WTC11 (cell line): Measurements from ENCODE around the gene TAAR8. TPM values are rescaled to one million over a fixed set of nuclear protein-coding genes. Genes with fewer than 3 reads are reported as not detected.
"Not testable (repeated sequence)": the region's sequence is repeated elsewhere in the genome, so short reads cannot be mapped to it uniquely, and the experiment has no call there.

ENCODE experiments used
- ATAC-seq: fragments of 200-7000 bp; cut with Tn5 transposase; 2 replicates; pipeline ENCODE4 v1.10.0; 2021; ENCODE audit warnings: mild to moderate bottlenecking, moderate library complexity
- CTCF ChIA-PET: fragments of 300-600 bp; sonication (Branson Sonifier 250); formaldehyde crosslinking; loops from one replicate; lab custom pipeline; 2021; ENCODE audit warnings: antibody characterized with exemption; lab: Charles Lee
- POLR2A ChIA-PET: fragments of 350-600 bp; sonication (Branson Sonifier 250); formaldehyde crosslinking; loops from one replicate; lab custom pipeline; 2021; ENCODE audit warnings: antibody characterized with exemption; lab: Charles Lee
- DNase-seq: peaks from one replicate; pipeline ENCODE4 v3.0.0; 2021; ENCODE audit warnings: low spot score
- H3K27ac Mint-ChIP-seq: 2 replicates; pipeline ENCODE4 v1.8.0; 2021; ENCODE audit warnings: mixed read lengths
- H3K27me3 Mint-ChIP-seq: 2 replicates; pipeline ENCODE4 v1.8.0; 2021; ENCODE audit warnings: low read depth, mild to moderate bottlenecking, moderate library complexity, mixed read lengths
- H3K36me3 Mint-ChIP-seq: 2 replicates; pipeline ENCODE4 v1.8.0; 2021; ENCODE audit warnings: mixed read lengths
- H3K4me1 Mint-ChIP-seq: 2 replicates; pipeline ENCODE4 v1.8.0; 2022; ENCODE audit warnings: mixed read lengths
- H3K4me3 Mint-ChIP-seq: 2 replicates; pipeline ENCODE4 v1.8.0; 2021; ENCODE audit warnings: mild to moderate bottlenecking, moderate library complexity, mixed read lengths
- H3K9me3 Mint-ChIP-seq: 2 replicates; pipeline ENCODE4 v1.8.0; 2021; ENCODE audit warnings: mixed read lengths
- ARID4B ChIP-seq: sonication (generic); formaldehyde crosslinking; IDR thresholded peaks from 2 replicates; pipeline ENCODE4 v1.8.0; 2023; ENCODE audit warnings: missing genetic modification reagents, mild to moderate bottlenecking, borderline replicate concordance
- ATF3 ChIP-seq: sonication (generic); formaldehyde crosslinking; conservative IDR thresholded peaks from 2 replicates; pipeline ENCODE4 v1.8.1; 2022; ENCODE audit warnings: mild to moderate bottlenecking, missing genetic modification reagents
- CBFB ChIP-seq: sonication (generic); formaldehyde crosslinking; IDR thresholded peaks from 2 replicates; pipeline ENCODE4 v1.8.1; 2022; ENCODE audit warnings: mild to moderate bottlenecking, low read depth, missing genetic modification reagents
- CTCF ChIP-seq: fragments of 200-600 bp; IDR thresholded peaks from 2 replicates; pipeline ENCODE4 v1.8.0; 2022; ENCODE audit warnings: antibody characterized with exemption
- TEAD4 ChIP-seq: sonication (generic); formaldehyde crosslinking; IDR thresholded peaks from 2 replicates; pipeline ENCODE4 v1.8.0; 2022; ENCODE audit warnings: mild to moderate bottlenecking, missing genetic modification reagents
- ZNF425 ChIP-seq: fragments of 250-450 bp; sonication (Bioruptor Pico); conservative IDR thresholded peaks from 2 replicates; pipeline ENCODE4 v1.9.0; 2021; ENCODE audit warnings: mild to moderate bottlenecking
- total RNA-seq: library from RNA; stranded (reverse); gene quantifications from 3 replicates; pipeline ENCODE4 v1.2.3, GENCODE V29; 2021
- TF ChIP-seq, protein P1 (sequence below): sonication (generic); formaldehyde crosslinking; IDR thresholded peaks from 2 replicates; pipeline ENCODE4 v1.8.1; 2023; ENCODE audit warnings: mild to moderate bottlenecking, missing genetic modification reagents, moderate library complexity

Gene TAAR8
- total RNA-seq, 1 experiment from 2014 or later = not detected

DNA sequence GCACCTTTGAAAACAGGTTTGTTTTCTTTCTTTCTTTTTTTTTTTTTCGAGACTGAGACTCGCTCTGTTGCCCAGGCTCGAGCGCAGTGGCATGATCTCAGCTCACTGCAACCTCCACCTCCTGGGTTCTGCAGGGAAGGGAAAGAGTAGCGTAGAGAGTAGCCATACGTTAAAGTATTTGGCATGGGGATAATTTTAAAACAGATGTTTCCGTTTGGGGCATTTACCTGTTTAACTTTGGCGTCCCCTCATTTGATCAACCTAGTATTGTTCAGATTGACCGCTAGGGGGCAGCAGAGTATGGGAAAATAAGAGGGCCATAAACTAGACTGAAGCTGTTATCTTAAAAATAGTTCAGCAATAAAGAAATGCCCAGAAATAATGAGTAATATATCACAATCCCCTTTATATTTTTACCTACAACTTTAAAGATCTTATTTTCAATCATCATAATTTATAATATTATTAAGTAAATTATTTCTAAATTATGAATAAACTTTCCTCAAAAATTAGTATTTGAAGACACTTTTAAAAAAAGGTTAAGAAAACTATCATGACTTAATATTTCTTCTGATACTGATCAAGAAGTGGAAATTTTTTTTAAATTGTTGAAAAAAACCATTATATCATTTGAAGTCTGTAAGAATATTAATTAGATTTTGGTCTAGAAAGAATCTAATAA, 22.0 kb upstream of the TAAR8 start:
- ChIA-PET POLR2A (no interaction called here), CTCF (interaction anchor here (0.5 to 1.7 kb wide), 10 partner anchors 13 to 399 kb away, joined by 3 to 14 read pairs (median 4); partner anchors contain the start of genes SLC18B1 and STX7)
- H3K27me3 Mint-ChIP-seq = no peaks in the 10 kb centered on the region
- DNase-seq (peak; percentile 58), ATAC-seq (peak; percentile 85)
- H3K9me3 Mint-ChIP-seq = peaks cover 30% of the 10 kb centered on the region
- TF ChIP-seq CTCF (peak; percentile 82), ATF3 (CRISPR knock-in tag) (no peak)
- TF ChIP-seq, protein P1, sequence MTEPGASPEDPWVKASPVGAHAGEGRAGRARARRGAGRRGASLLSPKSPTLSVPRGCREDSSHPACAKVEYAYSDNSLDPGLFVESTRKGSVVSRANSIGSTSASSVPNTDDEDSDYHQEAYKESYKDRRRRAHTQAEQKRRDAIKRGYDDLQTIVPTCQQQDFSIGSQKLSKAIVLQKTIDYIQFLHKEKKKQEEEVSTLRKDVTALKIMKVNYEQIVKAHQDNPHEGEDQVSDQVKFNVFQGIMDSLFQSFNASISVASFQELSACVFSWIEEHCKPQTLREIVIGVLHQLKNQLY (CRISPR knock-in tag) = no peak
- H3K4me1 Mint-ChIP-seq = peaks cover 11% of the 10 kb centered on the region
- H3K4me3 Mint-ChIP-seq = peak overlapping the region; percentile 62
- peak overlapping the region; percentile 92; the same call in 1 of the 2 replicates for H3K27ac Mint-ChIP-seq
- H3K36me3 Mint-ChIP-seq = peaks cover 13% of the 10 kb centered on the region

GRCh38 chr6:132534546-132534945, 17.9 kb upstream of the TAAR8 start:
- H3K27me3 Mint-ChIP-seq, ATAC-seq, DNase-seq, H3K27ac Mint-ChIP-seq, H3K4me3 Mint-ChIP-seq, H3K4me1 Mint-ChIP-seq, POLR2A ChIA-PET, CTCF ChIA-PET: not testable (repeated sequence)
- H3K9me3 Mint-ChIP-seq = peaks cover 34% of the 10 kb centered on the region
- H3K36me3 Mint-ChIP-seq = peaks cover 14% of the 10 kb centered on the region

GRCh38 chr6:132537145-132537544, 15.3 kb upstream of the TAAR8 start:
- no peak for DNase-seq
- ATAC-seq = no peak
- peaks cover 14% of the 10 kb centered on the region for H3K36me3 Mint-ChIP-seq

More at GRCh38 chr6:132537145-132537544, 15.3 kb upstream of the TAAR8 start:
- TF ChIP-seq ARID4B (CRISPR knock-in tag) (no peak), CBFB (CRISPR knock-in tag) (no peak), TEAD4 (no peak), ZNF425 (CRISPR knock-in tag) (no peak)
- H3K4me3 Mint-ChIP-seq = no peak overlapping the region
- H3K27me3 Mint-ChIP-seq = no peaks in the 10 kb centered on the region
- peaks cover 24% of the 10 kb centered on the region for H3K9me3 Mint-ChIP-seq
- ChIA-PET CTCF (interaction anchor here (2.3 kb wide), 1 partner anchor 178 kb away, joined by 8 read pairs; no protein-coding TSS in a partner anchor), POLR2A (no interaction called here)
- H3K27ac Mint-ChIP-seq = no peak overlapping the region
- no peaks in the 10 kb centered on the region for H3K4me1 Mint-ChIP-seq
